HG02840 (cell line): ENCODE results near the gene PEPD.

ENCODE experiments used
- ATAC-seq: cut with Tn5 transposase; IDR thresholded peaks from one replicate; pipeline ENCODE4 v1.9.1; 2021; ENCODE audit warnings: mild to moderate bottlenecking, moderate library complexity, moderate number of reproducible peaks; ENCODE audit not compliant: unreplicated experiment, low FRiP score

Gene PEPD

GRCh38 chr19:33547676-33548075 lies 26.1 kb upstream of the PEPD start:
- ATAC-seq = no peak

- ATAC-seq = no peak
Measured at GRCh38 chr19:33546656-33547055, 25.1 kb upstream of the PEPD start.

- ATAC-seq = no peak
Measured at GRCh38 chr19:33545217-33545981, 23.8 kb upstream of the PEPD start.

- no peak for ATAC-seq
Measured at GRCh38 chr19:33535226-33535625, 13.6 kb upstream of the PEPD start.

GRCh38 chr19:33532859-33533460 lies 11.4 kb upstream of the PEPD start:
- no peak for ATAC-seq

- ATAC-seq = no peak
Measured at GRCh38 chr19:33530842-33531241, 9.3 kb upstream of the PEPD start.

GRCh38 chr19:33530296-33530695 lies 8.7 kb upstream of the PEPD start:
- ATAC-seq = no peak

- no peak for ATAC-seq
Measured at GRCh38 chr19:33529094-33529676, 7.6 kb upstream of the PEPD start.

GRCh38 chr19:33528404-33528803 lies 6.8 kb upstream of the PEPD start:
- ATAC-seq = no peak

GRCh38 chr19:33527125-33527524 lies 5.5 kb upstream of the PEPD start:
- ATAC-seq = no peak

- ATAC-seq = no peak
Measured at GRCh38 chr19:33524024-33524664, 2.6 kb upstream of the PEPD start.

- ATAC-seq = no peak
Measured at GRCh38 chr19:33523167-33523566, 1.6 kb upstream of the PEPD start.

- ATAC-seq = no peak
Measured at GRCh38 chr19:33522371-33522662, 726 bp upstream of the PEPD start.

- ATAC-seq = no peak
Measured at GRCh38 chr19:33520844-33521479, 629 bp downstream of the PEPD start.

- ATAC-seq = no peak
Measured at GRCh38 chr19:33520048-33520643, 1.4 kb downstream of the PEPD start.

GRCh38 chr19:33519416-33519815 lies 2.2 kb downstream of the PEPD start:
- ATAC-seq = no peak

- no peak for ATAC-seq
Measured at GRCh38 chr19:33518541-33518940, 3.0 kb downstream of the PEPD start.

GRCh38 chr19:33517922-33518321 lies 3.7 kb downstream of the PEPD start:
- ATAC-seq = no peak

GRCh38 chr19:33515921-33516320 lies 5.7 kb downstream of the PEPD start:
- no peak for ATAC-seq

GRCh38 chr19:33514885-33515551 lies 6.6 kb downstream of the PEPD start:
- ATAC-seq = no peak
